ENCODE data around the gene LSM5. TPM values are rescaled to one million over a fixed set of nuclear protein-coding genes. Genes with fewer than 3 reads are reported as not detected.

LSM5 gene
- total and polyA plus RNA-seq, 9 of the 15 experiments (the other 6 are each of a cell fraction or from before 2014, with no cell fraction given) = 36.3 to 620 (median 186) TPM

DNA sequence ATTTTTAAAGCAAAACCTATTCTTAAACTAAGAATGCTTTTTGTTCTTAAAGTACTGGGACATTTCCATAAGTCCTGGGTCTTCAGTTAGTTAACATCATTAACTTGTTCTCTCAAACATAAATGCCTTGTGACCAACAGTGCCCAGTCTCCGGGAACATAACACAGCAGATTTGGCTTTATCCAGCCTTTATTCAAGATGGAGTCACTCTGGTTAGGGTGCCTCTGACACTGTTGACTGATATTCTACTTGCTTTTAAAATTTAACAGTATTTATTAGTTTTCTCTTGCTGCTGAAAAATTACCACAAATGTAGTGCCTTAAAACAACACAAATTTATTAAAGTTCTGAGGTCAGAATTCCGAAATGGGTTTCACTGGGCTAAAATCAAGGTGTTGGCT lies 49.2 kb upstream of the LSM5 start (continued):
- TF ChIP-seq, protein P1, sequence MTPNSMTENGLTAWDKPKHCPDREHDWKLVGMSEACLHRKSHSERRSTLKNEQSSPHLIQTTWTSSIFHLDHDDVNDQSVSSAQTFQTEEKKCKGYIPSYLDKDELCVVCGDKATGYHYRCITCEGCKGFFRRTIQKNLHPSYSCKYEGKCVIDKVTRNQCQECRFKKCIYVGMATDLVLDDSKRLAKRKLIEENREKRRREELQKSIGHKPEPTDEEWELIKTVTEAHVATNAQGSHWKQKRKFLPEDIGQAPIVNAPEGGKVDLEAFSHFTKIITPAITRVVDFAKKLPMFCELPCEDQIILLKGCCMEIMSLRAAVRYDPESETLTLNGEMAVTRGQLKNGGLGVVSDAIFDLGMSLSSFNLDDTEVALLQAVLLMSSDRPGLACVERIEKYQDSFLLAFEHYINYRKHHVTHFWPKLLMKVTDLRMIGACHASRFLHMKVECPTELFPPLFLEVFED (CRISPR knock-in tag; conservative IDR thresholded peaks at IDR 0.05) = no peak
- TF ChIP-seq ZNF584 (CRISPR knock-in tag; IDR thresholded peaks at IDR 0.05; ENCODE audit: low read depth) (peak; percentile 87), CBX1 (IDR thresholded peaks at IDR 0.05; ENCODE audit: low read depth) (no peak)
- TF ChIP-seq, protein P2, sequence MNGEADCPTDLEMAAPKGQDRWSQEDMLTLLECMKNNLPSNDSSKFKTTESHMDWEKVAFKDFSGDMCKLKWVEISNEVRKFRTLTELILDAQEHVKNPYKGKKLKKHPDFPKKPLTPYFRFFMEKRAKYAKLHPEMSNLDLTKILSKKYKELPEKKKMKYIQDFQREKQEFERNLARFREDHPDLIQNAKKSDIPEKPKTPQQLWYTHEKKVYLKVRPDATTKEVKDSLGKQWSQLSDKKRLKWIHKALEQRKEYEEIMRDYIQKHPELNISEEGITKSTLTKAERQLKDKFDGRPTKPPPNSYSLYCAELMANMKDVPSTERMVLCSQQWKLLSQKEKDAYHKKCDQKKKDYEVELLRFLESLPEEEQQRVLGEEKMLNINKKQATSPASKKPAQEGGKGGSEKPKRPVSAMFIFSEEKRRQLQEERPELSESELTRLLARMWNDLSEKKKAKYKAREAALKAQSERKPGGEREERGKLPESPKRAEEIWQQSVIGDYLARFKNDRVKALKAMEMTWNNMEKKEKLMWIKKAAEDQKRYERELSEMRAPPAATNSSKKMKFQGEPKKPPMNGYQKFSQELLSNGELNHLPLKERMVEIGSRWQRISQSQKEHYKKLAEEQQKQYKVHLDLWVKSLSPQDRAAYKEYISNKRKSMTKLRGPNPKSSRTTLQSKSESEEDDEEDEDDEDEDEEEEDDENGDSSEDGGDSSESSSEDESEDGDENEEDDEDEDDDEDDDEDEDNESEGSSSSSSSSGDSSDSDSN (IDR thresholded peaks at IDR 0.05; ENCODE audit: borderline replicate concordance in 1 of 2, low read depth in 2 of 2, low read length in 2 of 2) = no peak

DNA sequence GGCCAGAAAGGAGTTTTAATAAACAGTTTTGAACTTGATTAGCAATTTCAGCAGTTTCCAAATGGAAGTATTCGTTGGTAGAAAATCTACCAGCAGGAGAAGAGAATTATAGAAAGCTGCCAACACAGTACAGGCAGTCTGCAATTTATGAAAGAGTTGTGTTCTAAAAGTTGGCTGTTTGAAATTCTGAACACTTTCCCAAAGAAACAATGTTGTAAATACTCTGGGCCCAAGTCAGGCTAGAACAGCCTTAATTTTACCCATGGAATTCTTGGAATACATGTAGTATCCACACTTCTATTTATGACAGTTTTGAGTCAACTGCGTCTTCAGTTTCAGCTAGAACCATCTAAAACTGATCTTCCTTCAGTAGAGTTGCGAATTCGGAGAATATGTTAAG lies 47.6 kb upstream of the LSM5 start:
- Histone ChIP-seq H3K27ac (ENCODE audit: extremely low read depth, low read depth, low read length) (no peak overlapping the region), H3K27me3 (ENCODE audit: control insufficient read depth in 2 of 2, insufficient read depth in 2 of 2, low read length in 2 of 2) (no peaks in the 10 kb centered on the region), H3K36me3 (ENCODE audit: control insufficient read depth, insufficient read depth, low read length) (peaks cover 2% of the 10 kb centered on the region; the same call in 1 of the 3 replicates), H3K9ac (ENCODE audit: insufficient read depth in 1 of 2, low read depth in 2 of 2, low read length in 2 of 2) (no peak overlapping the region), H4K20me1 (replicated peaks; ENCODE audit: control insufficient read depth, insufficient read depth, low read length) (no peaks in the 10 kb centered on the region), H3K9me3 (replicated peaks; ENCODE audit: control insufficient read depth, insufficient read depth, low read depth, low read length) (no peaks in the 10 kb centered on the region), H3K79me2 (ENCODE audit: control insufficient read depth, insufficient read depth, low read length) (peaks cover 57% of the 10 kb centered on the region), H2AFZ (ENCODE audit: low read depth, low read length) (no peak overlapping the region), H3K4me2 (ENCODE audit: insufficient read depth, low read length) (no peak overlapping the region), H3K4me1 (replicated peaks in 1 of 2; ENCODE audit: control insufficient read depth in 2 of 2, insufficient read depth in 2 of 2, low read length in 2 of 2) (peaks cover 0 to 6% of the 10 kb centered on the region in 2 experiments; a peak in 2 of 5 replicates), H3K4me3 (no peak overlapping the region), H3K9me1 (ENCODE audit: control insufficient read depth, insufficient read depth, low read length) (no peaks in the 10 kb centered on the region)
- DNase-seq (ENCODE audit: extremely low read depth in 1 of 4, low spot score in 3 of 4) (no peak), FAIRE-seq (no peak), ATAC-seq (no peak)
- ChIA-PET POLR2A (no interaction called here), CTCF (ENCODE audit: low intra/inter-chr PET ratio) (no interaction called here)
- intact Hi-C loops (cut with micrococcal nuclease) (no loop called here), in situ Hi-C loops (cut with MboI) (no loop called here)
- 93% methylated on average over 4 of the region's 4 CpGs for WGBS (ENCODE audit: insufficient coverage, low coverage, missing lambda C conversion rate)
- BruUV-seq (replicated peaks) = no TSS peak
- TF ChIP-seq, protein P3, sequence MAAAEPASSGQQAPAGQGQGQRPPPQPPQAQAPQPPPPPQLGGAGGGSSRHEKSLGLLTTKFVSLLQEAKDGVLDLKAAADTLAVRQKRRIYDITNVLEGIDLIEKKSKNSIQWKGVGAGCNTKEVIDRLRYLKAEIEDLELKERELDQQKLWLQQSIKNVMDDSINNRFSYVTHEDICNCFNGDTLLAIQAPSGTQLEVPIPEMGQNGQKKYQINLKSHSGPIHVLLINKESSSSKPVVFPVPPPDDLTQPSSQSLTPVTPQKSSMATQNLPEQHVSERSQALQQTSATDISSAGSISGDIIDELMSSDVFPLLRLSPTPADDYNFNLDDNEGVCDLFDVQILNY (CRISPR knock-in tag; IDR thresholded peaks at IDR 0.05) = no peak
- no peak for TF ChIP-seq TRIM24 (IDR thresholded peaks at IDR 0.05)
- no peak for TF ChIP-seq MAZ (CRISPR knock-in tag; conservative IDR thresholded peaks at IDR 0.05 in 1 of 2, IDR thresholded peaks at IDR 0.05 in 1 of 2)
- TF ChIP-seq BRCA1 (IDR thresholded peaks at IDR 0.05) = no peak
- TF ChIP-seq BRCA1 (CRISPR knock-in tag; IDR thresholded peaks at IDR 0.05) = no peak
- TF ChIP-seq, protein P4, sequence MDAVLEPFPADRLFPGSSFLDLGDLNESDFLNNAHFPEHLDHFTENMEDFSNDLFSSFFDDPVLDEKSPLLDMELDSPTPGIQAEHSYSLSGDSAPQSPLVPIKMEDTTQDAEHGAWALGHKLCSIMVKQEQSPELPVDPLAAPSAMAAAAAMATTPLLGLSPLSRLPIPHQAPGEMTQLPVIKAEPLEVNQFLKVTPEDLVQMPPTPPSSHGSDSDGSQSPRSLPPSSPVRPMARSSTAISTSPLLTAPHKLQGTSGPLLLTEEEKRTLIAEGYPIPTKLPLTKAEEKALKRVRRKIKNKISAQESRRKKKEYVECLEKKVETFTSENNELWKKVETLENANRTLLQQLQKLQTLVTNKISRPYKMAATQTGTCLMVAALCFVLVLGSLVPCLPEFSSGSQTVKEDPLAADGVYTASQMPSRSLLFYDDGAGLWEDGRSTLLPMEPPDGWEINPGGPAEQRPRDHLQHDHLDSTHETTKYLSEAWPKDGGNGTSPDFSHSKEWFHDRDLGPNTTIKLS (IDR thresholded peaks at IDR 0.05; ENCODE audit: borderline replicate concordance, low read depth) = no peak
- TF ChIP-seq NR2C2 (CRISPR knock-in tag; IDR thresholded peaks at IDR 0.05) = no peak
- TF ChIP-seq NR2C2 (tag; IDR thresholded peaks at IDR 0.05) = no peak
- no peak for TF ChIP-seq ZNF77 (CRISPR knock-in tag; IDR thresholded peaks at IDR 0.05)
- TF ChIP-seq CBX1 (IDR thresholded peaks at IDR 0.05; ENCODE audit: low read depth) = no peak
- no peak for TF ChIP-seq NCOR1 (IDR thresholded peaks at IDR 0.05)
- no peak for TF ChIP-seq ZNF785 (CRISPR knock-in tag; IDR thresholded peaks at IDR 0.05)
- no peak for TF ChIP-seq ZNF146 (CRISPR knock-in tag; IDR thresholded peaks at IDR 0.05; ENCODE audit: unreplicated experiment)
- no peak for TF ChIP-seq SNRNP70 (optimal IDR thresholded peaks at IDR 0.05; ENCODE audit: low read depth, low read length)

All from K562 (cell line).